Measurements from ENCODE around the gene SRPK2.

- TF ChIP-seq CTCF (IDR thresholded peaks at IDR 0.05): no peak
- TF ChIP-seq TCF7L2 (IDR thresholded peaks at IDR 0.05; ENCODE audit: low read depth, low read length): no peak
- TF ChIP-seq SIN3A (IDR thresholded peaks at IDR 0.05; ENCODE audit: borderline replicate concordance, insufficient read depth, low read depth, low read length): no peak
These were observed 170.5 kb downstream of the SRPK2 start for GRCh38 chr7:105218215-105218614.
